Gastrocnemius medialis (tissue), 4 donors: ENCODE measurements around the gene EPB41L1.

Source experiments
- POLR2A ChIP-seq, 2 donors: fragments of 450-650 bp; IDR thresholded peaks; one replicate each; pipeline ENCODE4 v1.6.1; 2017; ENCODE audit warnings: antibody characterized with exemption in 2 of 2, mild to moderate bottlenecking in 2 of 2, moderate library complexity in 2 of 2
- TF ChIP-seq, protein P1 (sequence below), 5 experiments: fragments of 450-650 bp in 3 of 5; fragments of 200-600 bp in 2 of 5; sonication (generic) in 2 of 5; IDR thresholded peaks in 4 of 5; conservative IDR thresholded peaks in 1 of 5; 1 replicate in 4 of 5; 2 replicates in 1 of 5; pipeline ENCODE4 v1.5.1; 2016 to 2019; ENCODE audit warnings: antibody characterized with exemption in 5 of 5, mild to moderate bottlenecking in 3 of 5, moderate library complexity in 3 of 5

DNA sequence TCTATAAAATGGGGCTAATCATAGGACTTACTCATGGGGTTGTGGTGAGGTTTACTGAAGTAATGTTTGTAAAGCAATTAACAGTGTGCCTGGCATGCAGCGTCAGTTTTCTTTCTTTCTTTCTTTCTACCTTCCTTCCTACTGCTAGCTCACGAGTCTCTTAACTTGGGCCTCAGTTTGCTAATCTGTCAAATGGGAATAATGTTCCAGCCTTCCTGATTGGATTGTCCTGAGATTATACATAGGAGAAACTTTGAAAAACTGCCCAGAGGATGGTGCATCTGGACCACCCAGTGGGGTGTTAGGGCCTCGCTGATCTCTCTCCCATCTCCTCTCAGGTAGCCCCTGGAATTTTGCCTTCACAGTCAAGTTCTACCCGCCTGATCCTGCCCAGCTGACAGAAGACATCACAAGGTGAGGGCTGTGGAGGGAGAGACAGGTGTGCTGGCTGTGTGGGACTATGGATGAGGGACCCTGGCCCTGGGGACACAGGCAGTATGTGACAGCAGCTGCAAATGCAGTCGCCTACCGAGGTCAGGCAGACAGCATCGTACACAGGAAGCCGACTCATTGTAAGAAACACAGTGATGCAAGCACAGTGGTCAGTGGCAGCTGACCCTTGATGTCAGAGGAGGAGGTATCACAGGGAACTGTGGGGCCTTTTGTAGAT is 27.5 kb downstream of the EPB41L1 start:
- TF ChIP-seq POLR2A (IDR thresholded peaks at IDR 0.05): no peak
- TF ChIP-seq, protein P1, sequence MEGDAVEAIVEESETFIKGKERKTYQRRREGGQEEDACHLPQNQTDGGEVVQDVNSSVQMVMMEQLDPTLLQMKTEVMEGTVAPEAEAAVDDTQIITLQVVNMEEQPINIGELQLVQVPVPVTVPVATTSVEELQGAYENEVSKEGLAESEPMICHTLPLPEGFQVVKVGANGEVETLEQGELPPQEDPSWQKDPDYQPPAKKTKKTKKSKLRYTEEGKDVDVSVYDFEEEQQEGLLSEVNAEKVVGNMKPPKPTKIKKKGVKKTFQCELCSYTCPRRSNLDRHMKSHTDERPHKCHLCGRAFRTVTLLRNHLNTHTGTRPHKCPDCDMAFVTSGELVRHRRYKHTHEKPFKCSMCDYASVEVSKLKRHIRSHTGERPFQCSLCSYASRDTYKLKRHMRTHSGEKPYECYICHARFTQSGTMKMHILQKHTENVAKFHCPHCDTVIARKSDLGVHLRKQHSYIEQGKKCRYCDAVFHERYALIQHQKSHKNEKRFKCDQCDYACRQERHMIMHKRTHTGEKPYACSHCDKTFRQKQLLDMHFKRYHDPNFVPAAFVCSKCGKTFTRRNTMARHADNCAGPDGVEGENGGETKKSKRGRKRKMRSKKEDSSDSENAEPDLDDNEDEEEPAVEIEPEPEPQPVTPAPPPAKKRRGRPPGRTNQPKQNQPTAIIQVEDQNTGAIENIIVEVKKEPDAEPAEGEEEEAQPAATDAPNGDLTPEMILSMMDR (IDR thresholded peaks at IDR 0.05 in 4 of 5, conservative IDR thresholded peaks at IDR 0.05 in 1 of 5): no peak
